HG03342 (cell line): ENCODE measurements around the gene ZNF547.
"Not testable (repeated sequence)": the region's sequence is repeated elsewhere in the genome, so short reads cannot be mapped to it uniquely, and the experiment has no call there.

Source experiments
- ATAC-seq: cut with Tn5 transposase; IDR thresholded peaks from one replicate; pipeline ENCODE4 v1.9.1; 2021; ENCODE audit warnings: mild to moderate bottlenecking, moderate library complexity; ENCODE audit not compliant: unreplicated experiment

ZNF547 gene

GRCh38 chr19:57374179-57374578 is 10.8 kb downstream of the ZNF547 start:
- ATAC-seq, result no peak

- not testable (repeated sequence) for ATAC-seq
These were observed 11.3 kb downstream of the ZNF547 start for GRCh38 chr19:57374647-57375046.

DNA sequence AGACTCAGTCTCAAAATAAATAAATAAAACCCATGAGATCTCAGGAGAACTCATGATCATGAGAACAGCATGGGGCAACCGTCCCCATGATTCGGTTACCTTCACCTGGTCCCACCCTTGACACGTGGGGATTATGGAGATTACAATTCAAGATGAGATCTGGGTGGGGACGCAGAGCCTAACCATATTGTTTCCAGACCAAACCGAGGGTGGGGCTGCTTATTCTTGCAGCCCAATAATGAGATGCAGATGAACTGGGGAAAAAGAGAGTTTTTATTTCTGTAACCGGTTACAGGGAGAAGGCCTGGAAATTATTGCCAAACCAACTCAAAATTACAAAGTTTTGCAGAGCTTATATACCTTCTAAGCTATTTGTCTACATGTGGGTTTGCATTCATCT is 12.8 kb downstream of the ZNF547 start:
- ATAC-seq, result no peak

GRCh38 chr19:57377498-57378146 is 14.3 kb downstream of the ZNF547 start:
- ATAC-seq, result no peak

GRCh38 chr19:57380923-57381322 is 17.6 kb downstream of the ZNF547 start:
- no peak for ATAC-seq

- ATAC-seq, result no peak
These were observed 19.6 kb downstream of the ZNF547 start for GRCh38 chr19:57382806-57383488.

DNA sequence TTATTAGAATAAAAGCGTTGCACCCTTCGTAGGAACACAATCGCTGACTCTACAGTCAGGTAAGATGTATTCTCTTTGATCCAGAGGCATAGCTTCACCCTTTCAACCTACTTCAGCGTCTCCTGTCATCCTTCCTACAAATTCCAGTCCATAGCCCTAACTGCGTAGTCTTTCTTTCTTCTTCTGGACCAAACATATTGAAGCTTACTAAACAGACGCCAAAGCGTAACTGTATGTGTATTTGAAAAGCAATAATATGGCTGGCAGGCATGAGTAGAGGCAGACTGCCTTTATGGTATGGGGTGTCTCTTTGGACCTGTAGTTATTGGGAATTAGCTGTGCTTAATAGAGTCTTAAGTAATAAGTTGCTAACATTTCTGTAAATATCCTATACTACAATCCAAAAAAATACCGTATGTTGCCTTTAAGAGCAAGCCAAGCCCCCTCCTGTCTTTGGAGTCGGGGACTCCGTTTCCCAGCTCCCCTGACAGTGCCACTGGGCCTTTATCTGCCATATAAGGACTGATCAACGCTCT is 25.9 kb downstream of the ZNF547 start:
- ATAC-seq, result no peak

GRCh38 chr19:57389730-57390598 is 26.6 kb downstream of the ZNF547 start, which contains the start of gene ZNF548:
Gene ZNF548 (plus strand): TSS chr19:57389854. CDS start chr19:57390100, 246 bp downstream.
- peak; percentile 98 for ATAC-seq

- no peak for ATAC-seq
These were observed 32.4 kb downstream of the ZNF547 start for GRCh38 chr19:57395710-57396109.

- ATAC-seq, result no peak
These were observed 35.5 kb downstream of the ZNF547 start for GRCh38 chr19:57398868-57399267.

DNA sequence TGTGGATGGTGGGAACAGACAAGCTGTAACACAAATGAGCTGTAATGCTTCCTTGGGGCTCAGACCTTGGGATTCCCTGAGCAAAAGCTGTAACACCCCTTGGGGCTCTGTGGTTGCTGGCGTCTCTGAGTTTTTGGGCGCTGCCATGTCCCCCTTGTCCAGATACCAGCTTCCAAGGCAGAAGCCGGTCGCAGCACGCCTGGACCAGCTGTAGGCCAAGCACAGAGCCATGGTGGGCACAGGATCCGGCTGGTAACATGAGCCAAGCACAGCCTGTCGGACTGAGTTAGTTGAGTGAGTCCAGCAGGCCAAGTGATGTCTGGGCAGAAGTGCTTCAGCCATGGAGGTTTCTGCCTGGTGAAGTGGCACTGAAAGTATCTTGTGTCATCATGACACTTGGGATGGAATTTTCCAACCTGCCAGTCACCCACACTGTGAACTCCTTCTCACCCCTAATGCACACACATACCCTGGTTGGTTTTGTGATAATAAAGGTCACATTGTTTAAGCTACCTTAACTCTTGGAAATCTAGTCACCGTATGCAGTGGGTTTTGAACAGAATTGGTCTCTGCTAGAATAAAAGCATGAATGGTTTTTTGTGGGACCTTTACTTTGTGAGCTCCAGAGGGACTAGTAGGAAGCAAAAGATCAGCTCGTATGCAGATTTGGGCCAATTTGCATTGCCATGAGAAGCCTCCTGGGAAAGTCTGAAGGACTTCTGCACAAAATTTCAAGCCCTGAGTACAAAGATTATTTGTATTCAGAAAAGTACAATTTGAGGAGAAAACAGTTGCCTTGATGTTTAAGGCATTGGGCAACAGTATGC is 40.6 kb downstream of the ZNF547 start:
- no peak for ATAC-seq

DNA sequence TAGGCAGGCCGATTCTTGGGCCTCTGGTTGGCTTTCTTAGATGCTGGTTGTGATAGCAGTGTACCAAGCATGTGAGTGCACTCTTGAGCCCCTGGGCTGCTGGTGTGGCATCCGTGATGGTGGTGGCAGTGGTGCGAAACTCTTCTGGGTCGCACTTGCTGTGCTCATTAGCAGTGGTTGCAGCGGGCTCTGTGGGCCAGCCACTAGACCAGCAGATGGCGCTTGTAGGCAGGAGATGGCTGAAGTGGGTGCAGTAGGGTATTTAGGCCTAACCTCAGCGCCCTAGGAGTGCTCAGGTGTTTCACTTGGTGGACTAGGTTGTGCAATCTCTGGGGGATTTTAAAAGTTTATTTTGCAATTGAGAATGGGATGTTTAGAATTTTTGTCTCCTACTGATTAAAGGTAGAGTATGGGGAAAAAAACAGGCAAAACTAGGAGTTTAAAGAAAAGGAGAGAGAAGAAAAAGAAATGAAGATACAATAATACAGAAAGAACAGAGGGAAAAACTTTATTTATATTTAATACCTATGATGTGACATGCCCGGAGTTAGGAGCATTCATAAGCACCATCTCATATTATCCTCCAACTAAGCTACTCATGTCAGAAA is 43.3 kb downstream of the ZNF547 start:
- ATAC-seq, result no peak

- ATAC-seq, result peak; percentile 97
These were observed 47.7 kb downstream of the ZNF547 start, which contains the start of gene ZNF17 for GRCh38 chr19:57410877-57411671. Gene ZNF17 (plus strand): TSS chr19:57411161. CDS start chr19:57413616, 2,455 bp downstream.

DNA sequence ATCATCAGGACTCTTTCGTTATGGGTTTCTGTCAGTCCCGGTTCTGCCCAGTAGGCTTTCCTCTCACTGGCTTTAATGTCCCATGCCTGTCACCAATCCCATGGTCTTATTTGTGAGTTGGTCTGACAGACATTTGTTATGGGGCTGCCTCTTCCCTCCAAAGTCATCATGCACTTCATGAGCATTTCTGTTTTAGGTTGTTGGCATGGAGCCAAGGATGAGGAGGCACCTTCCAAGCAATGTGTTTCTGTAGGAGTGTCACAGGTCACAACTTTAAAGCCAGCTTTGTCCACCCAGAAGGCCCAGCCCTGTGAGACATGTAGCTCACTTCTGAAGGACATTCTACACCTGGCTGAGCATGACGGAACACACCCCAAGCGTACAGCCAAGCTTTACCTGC is 56.1 kb downstream of the ZNF547 start:
- no peak for ATAC-seq

GRCh38 chr19:57421037-57421436 is 57.7 kb downstream of the ZNF547 start:
- no peak for ATAC-seq
